IPS-20b (cell line): ENCODE results near the gene NUDT12.

Source experiments
- H3K27ac ChIP-seq: one replicate; pipeline ENCODE4 v1.5.1; 2013; ENCODE audit warnings: low read length
- H3K27me3 ChIP-seq: 2 replicates; pipeline ENCODE4 v1.6.1; 2013; ENCODE audit warnings: mild to moderate bottlenecking, low read length, inconsistent platforms; ENCODE audit not compliant: insufficient read depth
- H3K36me3 ChIP-seq: 2 replicates; pipeline ENCODE4 v1.6.1; 2013; ENCODE audit warnings: low read depth, mild to moderate bottlenecking, inconsistent platforms, low read length, moderate library complexity; ENCODE audit not compliant: insufficient read depth
- H3K4me1 ChIP-seq: 2 replicates; pipeline ENCODE4 v1.6.1; 2013; ENCODE audit warnings: mild to moderate bottlenecking, control low read depth, inconsistent platforms, low read length, moderate library complexity; ENCODE audit not compliant: insufficient read depth
- H3K4me3 ChIP-seq: 2 replicates; pipeline ENCODE4 v1.5.1; 2013; ENCODE audit warnings: mild to moderate bottlenecking, low read length, inconsistent platforms
- H3K9ac ChIP-seq: 2 replicates; pipeline ENCODE4 v1.6.1; 2013; ENCODE audit warnings: low read depth, mild to moderate bottlenecking, inconsistent platforms, low read length, moderate library complexity
- H3K9me3 ChIP-seq: 2 replicates; pipeline ENCODE4 v1.6.1; 2013; ENCODE audit warnings: mild to moderate bottlenecking, low read depth, low read length, inconsistent platforms; ENCODE audit not compliant: insufficient read depth

The NUDT12 gene

GRCh38 chr5:103539376-103540330 lies 22.9 kb downstream of the NUDT12 start:
- Histone ChIP-seq H3K27me3 (no peaks in the 10 kb centered on the region), H3K4me1 (no peaks in the 10 kb centered on the region), H3K36me3 (no peaks in the 10 kb centered on the region), H3K9me3 (no peaks in the 10 kb centered on the region), H3K4me3 (no peak overlapping the region), H3K27ac (no peak overlapping the region), H3K9ac (no peak overlapping the region)

- no peaks in the 10 kb centered on the region for H3K36me3 ChIP-seq
- H3K4me3 ChIP-seq, result no peak overlapping the region
- H3K4me1 ChIP-seq, result no peaks in the 10 kb centered on the region
- no peaks in the 10 kb centered on the region for H3K27me3 ChIP-seq
- H3K9me3 ChIP-seq, result no peaks in the 10 kb centered on the region
- H3K27ac ChIP-seq, result no peak overlapping the region
- no peak overlapping the region for H3K9ac ChIP-seq
These were observed 30.4 kb downstream of the NUDT12 start for GRCh38 chr5:103532086-103532734.

- no peaks in the 10 kb centered on the region for H3K36me3 ChIP-seq
- H3K4me3 ChIP-seq, result no peak overlapping the region
- H3K27me3 ChIP-seq, result no peaks in the 10 kb centered on the region
- H3K4me1 ChIP-seq, result no peaks in the 10 kb centered on the region
- no peak overlapping the region for H3K27ac ChIP-seq
- no peak overlapping the region for H3K9ac ChIP-seq
- H3K9me3 ChIP-seq, result no peaks in the 10 kb centered on the region
These were observed 36.2 kb downstream of the NUDT12 start for GRCh38 chr5:103526164-103526915.

- no peaks in the 10 kb centered on the region for H3K4me1 ChIP-seq
- H3K36me3 ChIP-seq, result no peaks in the 10 kb centered on the region
- H3K27me3 ChIP-seq, result no peaks in the 10 kb centered on the region
- no peaks in the 10 kb centered on the region for H3K9me3 ChIP-seq
- no peak overlapping the region for H3K27ac ChIP-seq
- no peak overlapping the region for H3K4me3 ChIP-seq
- no peak overlapping the region for H3K9ac ChIP-seq
These were observed 37.2 kb downstream of the NUDT12 start for GRCh38 chr5:103525361-103525760.

- Histone ChIP-seq H3K27ac (no peak overlapping the region), H3K4me3 (no peak overlapping the region), H3K9ac (no peak overlapping the region), H3K4me1 (no peaks in the 10 kb centered on the region), H3K9me3 (no peaks in the 10 kb centered on the region), H3K36me3 (no peaks in the 10 kb centered on the region), H3K27me3 (no peaks in the 10 kb centered on the region)
These were observed 39.3 kb downstream of the NUDT12 start for GRCh38 chr5:103523319-103523718.

- H3K4me1 ChIP-seq, result no peaks in the 10 kb centered on the region
- H3K9me3 ChIP-seq, result no peaks in the 10 kb centered on the region
- no peak overlapping the region for H3K9ac ChIP-seq
- H3K27ac ChIP-seq, result no peak overlapping the region
- no peaks in the 10 kb centered on the region for H3K36me3 ChIP-seq
- H3K27me3 ChIP-seq, result no peaks in the 10 kb centered on the region
- no peak overlapping the region for H3K4me3 ChIP-seq
These were observed 40.0 kb downstream of the NUDT12 start for GRCh38 chr5:103522586-103522985.

GRCh38 chr5:103519550-103519949 lies 43.0 kb downstream of the NUDT12 start:
- Histone ChIP-seq H3K9ac (no peak overlapping the region), H3K36me3 (no peaks in the 10 kb centered on the region), H3K4me3 (no peak overlapping the region), H3K9me3 (no peaks in the 10 kb centered on the region), H3K27ac (no peak overlapping the region), H3K4me1 (no peaks in the 10 kb centered on the region; the same call in 1 of the 2 replicates), H3K27me3 (no peaks in the 10 kb centered on the region)

GRCh38 chr5:103514371-103514770 lies 48.2 kb downstream of the NUDT12 start:
- H3K36me3 ChIP-seq, result no peaks in the 10 kb centered on the region
- H3K27me3 ChIP-seq, result no peaks in the 10 kb centered on the region
- H3K27ac ChIP-seq, result no peak overlapping the region
- H3K9me3 ChIP-seq, result no peaks in the 10 kb centered on the region
- H3K4me3 ChIP-seq, result no peak overlapping the region
- peaks cover 3% of the 10 kb centered on the region for H3K4me1 ChIP-seq
- H3K9ac ChIP-seq, result no peak overlapping the region

GRCh38 chr5:103513701-103514100 lies 48.9 kb downstream of the NUDT12 start:
- H3K27me3 ChIP-seq, result no peaks in the 10 kb centered on the region
- H3K4me3 ChIP-seq, result no peak overlapping the region
- H3K36me3 ChIP-seq, result no peaks in the 10 kb centered on the region
- no peak overlapping the region for H3K9ac ChIP-seq
- H3K27ac ChIP-seq, result no peak overlapping the region
- H3K9me3 ChIP-seq, result no peaks in the 10 kb centered on the region
- peaks cover 3% of the 10 kb centered on the region for H3K4me1 ChIP-seq

- Histone ChIP-seq H3K4me3 (no peak overlapping the region), H3K4me1 (peaks cover 3% of the 10 kb centered on the region), H3K9me3 (no peaks in the 10 kb centered on the region), H3K9ac (no peak overlapping the region), H3K27ac (no peak overlapping the region), H3K36me3 (no peaks in the 10 kb centered on the region), H3K27me3 (no peaks in the 10 kb centered on the region)
These were observed 50.1 kb downstream of the NUDT12 start for GRCh38 chr5:103512500-103512899.

- Histone ChIP-seq H3K27me3 (no peaks in the 10 kb centered on the region), H3K27ac (no peak overlapping the region), H3K4me1 (peaks cover 3% of the 10 kb centered on the region), H3K9ac (no peak overlapping the region), H3K9me3 (no peaks in the 10 kb centered on the region), H3K4me3 (no peak overlapping the region), H3K36me3 (no peaks in the 10 kb centered on the region)
These were observed 51.1 kb downstream of the NUDT12 start for GRCh38 chr5:103511554-103511885.
